Prostate gland (tissue), 2 donors: ENCODE data around the gene RAI1.

Source experiments
- CTCF ChIP-seq, 4 experiments: fragments of 200-600 bp in 2 of 4; fragments of 450-650 bp in 2 of 4; sonication (generic) in 2 of 4; IDR thresholded peaks; 1 replicate in 3 of 4; 2 replicates in 1 of 4; pipeline ENCODE4 v1.5.1; 2016 to 2019; ENCODE audit warnings: antibody characterized with exemption in 4 of 4, mild to moderate bottlenecking in 2 of 4, moderate library complexity in 2 of 4
- POLR2A ChIP-seq: fragments of 450-650 bp; IDR thresholded peaks from one replicate; pipeline ENCODE4 v1.6.1; 2016; ENCODE audit warnings: antibody characterized with exemption, mild to moderate bottlenecking
- POLR2AphosphoS5 ChIP-seq: sonication (generic); formaldehyde crosslinking; IDR thresholded peaks from one replicate; pipeline ENCODE4 v1.6.1; 2017; ENCODE audit warnings: antibody characterized with exemption

- no peak for TF ChIP-seq CTCF (IDR thresholded peaks at IDR 0.05)
- TF ChIP-seq POLR2A: no peak
- TF ChIP-seq POLR2AphosphoS5: no peak
Measured at GRCh38 chr17:17806035-17806434, 124.8 kb downstream of the RAI1 start.
